GM13977 (cell line): ENCODE results near the gene CDH23.

ENCODE experiments used
- DNase-seq: peaks from one replicate; pipeline ENCODE4 v3.0.0; 2012; ENCODE audit warnings: low spot score
- in situ Hi-C: fragments of 300-500 bp; cut with MboI; formaldehyde crosslinking; loops from one replicate; pipeline ENCODE4 v1.12.0; 2022; ENCODE audit warnings: low sequenced_read_pairs, low pct_unique_long_range_greater_than_20kb, mixed read lengths, inconsistent platforms; ENCODE audit not compliant: unreplicated experiment
- TF ChIP-seq, protein P1 (sequence below): IDR thresholded peaks from 2 replicates; pipeline ENCODE4 v1.5.1; 2012; ENCODE audit warnings: mild to moderate bottlenecking, control low read depth; ENCODE audit not compliant: insufficient read depth; ENCODE audit errors: extremely low read depth, missing control alignments

The CDH23 gene

DNA sequence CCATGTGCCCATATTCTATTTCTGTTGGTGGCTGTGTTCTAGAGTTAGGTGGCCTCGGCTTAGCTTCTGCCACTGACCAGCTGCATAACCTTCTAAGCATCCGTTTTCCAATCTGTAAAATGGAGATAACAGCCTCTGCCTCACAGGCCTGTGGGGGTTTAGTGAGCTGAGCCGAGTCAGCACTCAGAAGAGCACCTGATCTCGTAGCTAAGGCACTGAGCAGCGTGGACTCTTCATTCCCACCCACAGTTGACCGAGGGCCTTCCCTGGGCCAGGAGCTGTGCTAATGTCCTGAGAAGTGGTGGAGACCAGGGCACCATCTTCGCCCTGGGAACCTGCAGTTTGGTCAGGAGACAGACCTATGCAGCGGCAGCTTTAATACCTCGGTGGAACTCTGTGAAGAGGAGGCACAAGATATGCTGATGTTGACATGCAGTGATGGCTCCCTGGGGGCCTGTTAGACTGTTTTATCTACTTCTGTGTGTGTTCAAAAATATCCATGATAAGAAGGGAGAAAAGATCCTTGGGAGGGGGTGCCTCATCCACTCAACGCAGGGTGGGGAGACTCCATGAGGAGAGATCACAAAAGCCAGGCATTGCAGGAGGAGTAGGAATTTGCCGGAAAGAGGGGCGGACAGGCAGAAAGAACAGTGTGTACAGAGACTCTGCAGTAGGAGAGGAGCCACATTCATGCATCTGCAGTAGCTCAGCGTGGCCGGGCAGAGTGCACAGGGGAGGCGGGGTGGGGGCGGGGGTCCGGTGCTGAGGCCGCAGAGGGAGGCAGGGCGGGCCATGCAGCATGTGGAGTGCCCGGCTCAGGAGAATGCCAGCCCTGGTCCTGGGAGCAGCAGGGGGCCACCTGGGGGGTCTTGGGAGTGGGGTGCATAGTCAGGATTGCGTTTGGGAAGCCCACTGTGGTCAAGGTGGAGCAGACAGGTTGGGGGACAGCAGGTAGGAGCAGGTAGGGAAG lies 186.1 kb downstream of the CDH23 start:
- DNase-seq = no peak
- in situ Hi-C loops = no loop called here
- TF ChIP-seq, protein P1, sequence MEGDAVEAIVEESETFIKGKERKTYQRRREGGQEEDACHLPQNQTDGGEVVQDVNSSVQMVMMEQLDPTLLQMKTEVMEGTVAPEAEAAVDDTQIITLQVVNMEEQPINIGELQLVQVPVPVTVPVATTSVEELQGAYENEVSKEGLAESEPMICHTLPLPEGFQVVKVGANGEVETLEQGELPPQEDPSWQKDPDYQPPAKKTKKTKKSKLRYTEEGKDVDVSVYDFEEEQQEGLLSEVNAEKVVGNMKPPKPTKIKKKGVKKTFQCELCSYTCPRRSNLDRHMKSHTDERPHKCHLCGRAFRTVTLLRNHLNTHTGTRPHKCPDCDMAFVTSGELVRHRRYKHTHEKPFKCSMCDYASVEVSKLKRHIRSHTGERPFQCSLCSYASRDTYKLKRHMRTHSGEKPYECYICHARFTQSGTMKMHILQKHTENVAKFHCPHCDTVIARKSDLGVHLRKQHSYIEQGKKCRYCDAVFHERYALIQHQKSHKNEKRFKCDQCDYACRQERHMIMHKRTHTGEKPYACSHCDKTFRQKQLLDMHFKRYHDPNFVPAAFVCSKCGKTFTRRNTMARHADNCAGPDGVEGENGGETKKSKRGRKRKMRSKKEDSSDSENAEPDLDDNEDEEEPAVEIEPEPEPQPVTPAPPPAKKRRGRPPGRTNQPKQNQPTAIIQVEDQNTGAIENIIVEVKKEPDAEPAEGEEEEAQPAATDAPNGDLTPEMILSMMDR = no peak

DNA sequence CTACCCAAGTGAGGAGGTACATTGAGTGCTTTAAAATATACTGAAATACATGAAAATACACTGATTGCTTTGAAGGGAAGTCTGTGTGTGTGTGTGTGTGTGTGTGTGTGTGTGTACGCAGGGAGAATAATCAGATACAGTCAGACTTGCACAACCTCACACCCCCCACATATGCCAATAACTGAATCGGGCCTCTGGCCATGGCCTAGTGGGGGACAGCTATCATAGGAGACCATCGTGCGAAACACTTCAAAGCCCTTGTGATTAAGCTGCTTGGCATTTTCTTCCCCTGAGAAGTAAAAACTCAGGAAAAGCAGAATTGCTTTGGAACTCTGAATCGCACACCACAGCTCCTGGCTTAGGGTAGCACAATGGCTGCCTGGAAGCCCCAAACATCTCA lies 187.7 kb downstream of the CDH23 start:
- TF ChIP-seq, protein P1 = no peak
- in situ Hi-C loops = no loop called here
- DNase-seq = no peak

DNA sequence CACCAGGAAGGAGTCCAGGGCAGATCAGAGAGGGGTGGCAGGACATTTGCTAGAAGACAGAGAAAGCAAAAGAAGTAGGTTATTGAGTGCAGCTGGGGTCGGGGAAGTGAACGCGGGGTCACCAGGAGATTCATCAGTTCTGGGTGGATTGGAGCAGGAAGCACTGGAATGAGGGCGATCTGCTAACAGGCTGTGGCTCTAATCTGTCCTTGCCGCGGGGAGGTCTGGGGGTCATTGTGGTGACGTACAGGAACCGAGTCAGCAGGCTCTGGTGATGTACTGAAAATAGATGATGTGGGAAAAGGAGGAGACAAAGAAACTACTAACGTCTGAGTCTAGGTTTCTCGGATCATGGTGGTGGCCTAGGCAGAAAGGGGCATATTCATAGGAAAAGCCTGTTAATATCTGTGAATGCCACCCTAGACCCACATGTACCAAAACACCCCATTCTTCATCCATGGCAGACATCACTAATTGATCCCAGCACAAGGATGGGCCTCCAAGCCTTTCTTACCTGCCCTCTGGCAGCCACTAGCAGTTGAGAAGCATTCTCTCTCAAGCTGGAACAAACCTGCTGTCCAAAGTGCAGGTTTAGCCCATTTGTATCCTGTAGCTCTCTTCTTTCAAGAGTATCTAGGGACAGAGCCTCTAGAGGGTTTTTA lies 188.3 kb downstream of the CDH23 start:
- DNase-seq = no peak
- TF ChIP-seq, protein P1 = no peak
- in situ Hi-C loops = no loop called here

DNA sequence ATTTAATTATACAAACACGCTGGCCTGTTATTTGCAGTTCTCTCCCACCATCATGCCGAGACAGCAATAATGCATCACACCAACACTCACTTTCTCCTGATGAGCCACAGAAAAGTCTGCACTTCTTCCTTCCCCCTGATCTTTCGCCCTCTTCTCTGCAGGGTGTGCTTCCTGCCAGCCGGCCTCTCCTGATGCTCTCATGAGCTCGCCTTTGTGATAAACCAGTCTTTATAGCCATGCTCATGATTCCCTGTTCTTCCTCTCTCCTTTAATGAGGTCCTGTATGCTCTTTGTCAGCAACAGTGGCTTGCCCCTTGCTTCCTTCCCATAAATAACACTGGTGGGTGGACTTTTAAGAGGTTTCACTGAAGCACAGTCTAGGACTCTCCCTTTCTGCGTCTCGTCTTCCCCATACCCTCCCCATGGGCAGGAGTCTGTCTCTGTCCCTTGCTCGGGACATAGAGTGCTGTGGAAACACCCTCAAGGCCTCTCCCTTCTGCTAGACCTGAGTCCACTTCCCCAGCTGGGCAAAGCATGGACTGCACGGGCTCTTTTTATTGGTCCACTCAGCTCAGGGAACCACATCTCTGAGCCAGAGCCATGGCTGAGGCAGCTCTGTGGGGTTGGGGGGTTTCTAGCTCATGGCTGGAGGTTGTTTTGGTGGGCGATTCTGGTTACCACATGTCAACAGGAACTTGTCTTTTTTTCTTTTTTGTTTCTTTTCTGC lies 189.0 kb downstream of the CDH23 start:
- in situ Hi-C loops = no loop called here
- no peak for DNase-seq
- TF ChIP-seq, protein P1 = no peak

DNA sequence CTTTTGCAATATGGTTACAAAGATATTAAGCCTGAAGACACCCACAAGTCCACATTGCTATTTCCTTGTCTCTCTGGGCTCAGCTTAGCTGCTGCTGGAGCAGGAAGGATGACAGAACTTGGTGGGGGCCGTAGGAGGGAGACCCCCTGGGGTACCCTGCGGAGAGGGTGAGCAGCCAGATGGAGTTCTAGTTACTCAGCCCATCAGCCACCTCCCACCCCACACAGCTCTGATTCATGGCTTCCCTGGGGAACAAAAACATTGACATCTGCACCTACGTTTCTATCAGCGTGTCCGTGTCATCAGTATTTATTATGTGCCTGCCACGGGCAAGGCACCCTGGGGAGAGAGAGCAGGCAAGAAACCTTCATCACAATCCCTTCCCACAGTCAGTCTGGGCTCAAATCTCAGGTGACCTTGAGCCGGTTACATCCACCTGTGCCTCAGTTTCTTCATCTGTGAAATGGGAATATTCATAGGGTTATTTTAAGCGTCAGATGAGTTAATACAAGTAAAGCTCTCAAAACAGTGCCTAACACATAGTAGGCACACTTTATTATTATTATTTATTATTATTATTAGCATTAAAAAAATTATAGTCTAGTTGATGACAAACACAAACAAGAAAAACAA lies 191.3 kb downstream of the CDH23 start:
- in situ Hi-C loops = no loop called here
- TF ChIP-seq, protein P1 = no peak
- DNase-seq = no peak

DNA sequence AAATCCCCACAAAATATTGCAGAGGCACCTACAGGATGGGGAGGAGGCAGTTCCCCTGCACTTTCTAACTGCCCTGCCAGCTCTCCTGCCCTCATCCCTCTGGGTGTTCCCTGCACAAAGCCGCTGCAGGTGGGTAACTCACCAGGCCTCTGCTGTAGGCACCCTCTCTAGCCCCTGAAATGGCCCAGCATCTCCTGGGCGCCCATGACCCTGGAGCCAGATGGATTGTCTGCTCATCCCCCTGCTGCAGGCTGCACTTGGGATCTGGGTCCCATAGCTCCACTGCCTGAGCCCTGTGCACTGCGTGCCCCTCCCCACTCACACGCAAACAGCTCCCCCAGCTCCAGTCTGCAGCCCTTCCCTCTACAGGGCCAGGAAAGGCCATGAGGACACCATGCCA lies 192.0 kb downstream of the CDH23 start:
- TF ChIP-seq, protein P1 = no peak
- DNase-seq = no peak
- in situ Hi-C loops = no loop called here
